ENCODE measurements around the gene DUSP22. TPM values are rescaled to one million over a fixed set of nuclear protein-coding genes. Genes with fewer than 3 reads are reported as not detected.

The DUSP22 gene
- polyA plus RNA-seq, 2 of the 4 experiments (the other 2 are of a cell fraction) = 6.2 to 11.3 TPM

GRCh38 chr6:264626-265025 lies 27.7 kb upstream of the DUSP22 start:
- ChIA-PET POLR2A (no interaction called here), CTCF (no interaction called here)
- H3K4me2 ChIP-seq = no peak overlapping the region
- H3K4me3 ChIP-seq = no peak overlapping the region
- DNase-seq (ENCODE audit: low read depth in 1 of 2, low spot score in 1 of 2) (no peak), ATAC-seq (no peak), FAIRE-seq (no peak)
- no peak overlapping the region for H3K27ac ChIP-seq
- H3K4me1 ChIP-seq = no peaks in the 10 kb centered on the region
- 31% methylated on average over 2 of the region's 2 CpGs for WGBS (ENCODE audit: missing lambda C conversion rate)
- TF ChIP-seq, protein P1, sequence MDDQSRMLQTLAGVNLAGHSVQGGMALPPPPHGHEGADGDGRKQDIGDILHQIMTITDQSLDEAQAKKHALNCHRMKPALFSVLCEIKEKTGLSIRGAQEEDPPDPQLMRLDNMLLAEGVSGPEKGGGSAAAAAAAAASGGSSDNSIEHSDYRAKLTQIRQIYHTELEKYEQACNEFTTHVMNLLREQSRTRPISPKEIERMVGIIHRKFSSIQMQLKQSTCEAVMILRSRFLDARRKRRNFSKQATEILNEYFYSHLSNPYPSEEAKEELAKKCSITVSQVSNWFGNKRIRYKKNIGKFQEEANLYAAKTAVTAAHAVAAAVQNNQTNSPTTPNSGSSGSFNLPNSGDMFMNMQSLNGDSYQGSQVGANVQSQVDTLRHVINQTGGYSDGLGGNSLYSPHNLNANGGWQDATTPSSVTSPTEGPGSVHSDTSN (IDR thresholded peaks at IDR 0.05) = no peak
- TF ChIP-seq RCOR1 (IDR thresholded peaks at IDR 0.05; ENCODE audit: low read depth, low read length) (no peak), TP53 (CRISPR knock-in tag; IDR thresholded peaks at IDR 0.05) (no peak), ATOH8 (CRISPR knock-in tag; IDR thresholded peaks at IDR 0.05; ENCODE audit: low read depth) (no peak), RNF2 (IDR thresholded peaks at IDR 0.05; ENCODE audit: borderline replicate concordance, low read depth) (no peak), RAD21 (conservative IDR thresholded peaks at IDR 0.05 in 1 of 2, IDR thresholded peaks at IDR 0.05 in 1 of 2) (no peak), JUN (IDR thresholded peaks at IDR 0.05) (no peak), PHF8 (IDR thresholded peaks at IDR 0.05; ENCODE audit: borderline replicate concordance, low read depth) (no peak), KDM1A (IDR thresholded peaks at IDR 0.05; ENCODE audit: low read depth) (no peak), NPAS2 (CRISPR knock-in tag; IDR thresholded peaks at IDR 0.05; ENCODE audit: borderline replicate concordance) (no peak), ZFP36 (IDR thresholded peaks at IDR 0.05; ENCODE audit: borderline replicate concordance, partially characterized antibody) (no peak)
- TF ChIP-seq, protein P2, sequence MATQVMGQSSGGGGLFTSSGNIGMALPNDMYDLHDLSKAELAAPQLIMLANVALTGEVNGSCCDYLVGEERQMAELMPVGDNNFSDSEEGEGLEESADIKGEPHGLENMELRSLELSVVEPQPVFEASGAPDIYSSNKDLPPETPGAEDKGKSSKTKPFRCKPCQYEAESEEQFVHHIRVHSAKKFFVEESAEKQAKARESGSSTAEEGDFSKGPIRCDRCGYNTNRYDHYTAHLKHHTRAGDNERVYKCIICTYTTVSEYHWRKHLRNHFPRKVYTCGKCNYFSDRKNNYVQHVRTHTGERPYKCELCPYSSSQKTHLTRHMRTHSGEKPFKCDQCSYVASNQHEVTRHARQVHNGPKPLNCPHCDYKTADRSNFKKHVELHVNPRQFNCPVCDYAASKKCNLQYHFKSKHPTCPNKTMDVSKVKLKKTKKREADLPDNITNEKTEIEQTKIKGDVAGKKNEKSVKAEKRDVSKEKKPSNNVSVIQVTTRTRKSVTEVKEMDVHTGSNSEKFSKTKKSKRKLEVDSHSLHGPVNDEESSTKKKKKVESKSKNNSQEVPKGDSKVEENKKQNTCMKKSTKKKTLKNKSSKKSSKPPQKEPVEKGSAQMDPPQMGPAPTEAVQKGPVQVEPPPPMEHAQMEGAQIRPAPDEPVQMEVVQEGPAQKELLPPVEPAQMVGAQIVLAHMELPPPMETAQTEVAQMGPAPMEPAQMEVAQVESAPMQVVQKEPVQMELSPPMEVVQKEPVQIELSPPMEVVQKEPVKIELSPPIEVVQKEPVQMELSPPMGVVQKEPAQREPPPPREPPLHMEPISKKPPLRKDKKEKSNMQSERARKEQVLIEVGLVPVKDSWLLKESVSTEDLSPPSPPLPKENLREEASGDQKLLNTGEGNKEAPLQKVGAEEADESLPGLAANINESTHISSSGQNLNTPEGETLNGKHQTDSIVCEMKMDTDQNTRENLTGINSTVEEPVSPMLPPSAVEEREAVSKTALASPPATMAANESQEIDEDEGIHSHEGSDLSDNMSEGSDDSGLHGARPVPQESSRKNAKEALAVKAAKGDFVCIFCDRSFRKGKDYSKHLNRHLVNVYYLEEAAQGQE (IDR thresholded peaks at IDR 0.05) = no peak
- H3K9me3 ChIP-seq = no peaks in the 10 kb centered on the region

DNA sequence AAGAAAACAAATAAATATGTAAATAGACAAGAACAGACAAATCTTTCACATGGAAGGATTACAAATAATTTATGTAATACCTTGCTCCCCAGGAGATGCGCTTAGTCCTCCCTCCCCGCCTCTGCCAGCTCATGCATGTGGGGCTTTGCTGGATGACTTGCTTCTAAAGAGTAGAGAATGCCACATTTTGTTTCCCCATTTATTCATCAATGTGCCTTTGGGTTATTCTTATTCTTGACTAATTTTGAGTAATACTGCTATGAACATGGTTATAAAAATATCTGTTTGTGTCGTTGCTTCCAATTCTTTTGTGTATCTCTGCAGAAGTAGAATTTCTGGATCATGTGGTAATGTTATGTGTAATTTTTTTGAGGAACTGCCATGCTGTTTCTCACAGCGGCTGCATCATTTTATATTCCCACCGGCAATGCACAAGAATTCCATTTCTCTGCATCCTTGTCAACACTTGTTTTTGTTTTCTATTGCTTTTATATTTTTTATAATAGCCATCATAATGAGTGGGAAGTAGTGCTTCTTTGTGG lies 23.8 kb upstream of the DUSP22 start:
- no peaks in the 10 kb centered on the region for H3K4me1 ChIP-seq
- no peak for TF ChIP-seq HES2 (IDR thresholded peaks at IDR 0.05)
- TF ChIP-seq, protein P3, sequence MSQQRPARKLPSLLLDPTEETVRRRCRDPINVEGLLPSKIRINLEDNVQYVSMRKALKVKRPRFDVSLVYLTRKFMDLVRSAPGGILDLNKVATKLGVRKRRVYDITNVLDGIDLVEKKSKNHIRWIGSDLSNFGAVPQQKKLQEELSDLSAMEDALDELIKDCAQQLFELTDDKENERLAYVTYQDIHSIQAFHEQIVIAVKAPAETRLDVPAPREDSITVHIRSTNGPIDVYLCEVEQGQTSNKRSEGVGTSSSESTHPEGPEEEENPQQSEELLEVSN (IDR thresholded peaks at IDR 0.05; ENCODE audit: borderline replicate concordance, low read depth) = no peak
- no peak for TF ChIP-seq BCL3 (IDR thresholded peaks at IDR 0.05)
- no peak for TF ChIP-seq ELK1 (IDR thresholded peaks at IDR 0.05; ENCODE audit: low read depth, low read length)
- no peak for TF ChIP-seq CHD2 (IDR thresholded peaks at IDR 0.05; ENCODE audit: low read length, partially characterized antibody)
- TF ChIP-seq, protein P4, sequence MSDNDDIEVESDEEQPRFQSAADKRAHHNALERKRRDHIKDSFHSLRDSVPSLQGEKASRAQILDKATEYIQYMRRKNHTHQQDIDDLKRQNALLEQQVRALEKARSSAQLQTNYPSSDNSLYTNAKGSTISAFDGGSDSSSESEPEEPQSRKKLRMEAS (IDR thresholded peaks at IDR 0.05) = no peak
- TF ChIP-seq RNF2 (IDR thresholded peaks at IDR 0.05; ENCODE audit: borderline replicate concordance, low read depth) = no peak
- TF ChIP-seq FOSL2 (IDR thresholded peaks at IDR 0.05) = no peak
- TF ChIP-seq FOSL2 (CRISPR knock-in tag; IDR thresholded peaks at IDR 0.05) = no peak
- no peaks in the 10 kb centered on the region for H3K9me3 ChIP-seq
- H3K27ac ChIP-seq = no peak overlapping the region
- FAIRE-seq (no peak), ATAC-seq (no peak), DNase-seq (ENCODE audit: low read depth in 1 of 2, low spot score in 1 of 2) (no peak)
- ChIA-PET POLR2A (no interaction called here), CTCF (no interaction called here)
- no peak overlapping the region for H3K4me3 ChIP-seq
- WGBS (ENCODE audit: missing lambda C conversion rate) = 66% methylated on average over 5 of the region's 5 CpGs
- H3K4me2 ChIP-seq = no peak overlapping the region
